Thyroid gland (tissue), 4 donors: ENCODE results near the gene CLCNKA. TPM values are rescaled to one million over a fixed set of nuclear protein-coding genes. Genes with fewer than 3 reads are reported as not detected.
A peak's percentile ranks its signal among the peaks of the same experiment; 100 is the strongest.

Experiments
- DNase-seq, 2 donors: peaks; one replicate each; pipeline ENCODE4 v3.0.0-alpha.2; 2019
- H3K27ac ChIP-seq, 3 donors: fragments of 200-600 bp; sonication (generic); 1 replicate in 2 of 3; 2 replicates in 1 of 3; pipeline ENCODE4 v1.5.1; 2016 to 2019; ENCODE audit warnings: mild to moderate bottlenecking in 1 of 3, moderate library complexity in 1 of 3
- H3K27me3 ChIP-seq: fragments of 200-600 bp; sonication (generic); one replicate; pipeline ENCODE4 v1.5.1; 2019
- H3K36me3 ChIP-seq, 2 donors: fragments of 200-600 bp; sonication (generic); one replicate each; pipeline ENCODE4 v1.5.1; 2016 to 2019
- H3K4me1 ChIP-seq, 2 donors: fragments of 200-600 bp; sonication (generic); one replicate each; pipeline ENCODE4 v1.5.1; 2017 to 2019
- H3K4me3 ChIP-seq, 3 donors: fragments of 200-600 bp; sonication (generic); replicated peaks in 1 of 3; 1 replicate in 2 of 3; 2 replicates in 1 of 3; pipeline ENCODE4 v1.5.1; 2016; ENCODE audit warnings: mild to moderate bottlenecking in 1 of 3
- H3K9me3 ChIP-seq: fragments of 200-600 bp; sonication (generic); one replicate; pipeline ENCODE4 v1.5.1; 2017
- CTCF ChIP-seq, 6 experiments: fragments of 200-600 bp in 3 of 6; fragments of 450-650 bp in 3 of 6; sonication (generic) in 3 of 6; IDR thresholded peaks; one replicate each; pipeline ENCODE4 v1.5.1; 2016 to 2019; ENCODE audit warnings: antibody characterized with exemption in 6 of 6, mild to moderate bottlenecking in 2 of 6, inconsistent platforms in 1 of 6, moderate library complexity in 1 of 6
- POLR2A ChIP-seq, 2 donors: fragments of 450-650 bp; IDR thresholded peaks; one replicate each; pipeline ENCODE4 v1.6.1; 2017; ENCODE audit warnings: antibody characterized with exemption in 2 of 2, mild to moderate bottlenecking in 2 of 2, moderate library complexity in 1 of 2
- WGBS, 2 donors: methylation state at CpG; one replicate each; pipeline ENCODE4 v1.1.5; 2017; 5-methylcytosine and 5-hydroxymethylcytosine counted together
- intact Hi-C: fragments of 100-400 bp; cut with DNase I; formaldehyde crosslinking; loops from one replicate; pipeline ENCODE4 v1.15.1; 2023
- total RNA-seq, 4 donors: library from RNA; depleted of rRNA; stranded (reverse); fragments of >200 nt; gene quantifications; one replicate each; pipeline ENCODE4 v1.2.3, GENCODE V29; 2016

The CLCNKA gene
- total RNA-seq, 4 donors from 2014 or later, result 3.9 to 27.1 (median 16.1) TPM

DNA sequence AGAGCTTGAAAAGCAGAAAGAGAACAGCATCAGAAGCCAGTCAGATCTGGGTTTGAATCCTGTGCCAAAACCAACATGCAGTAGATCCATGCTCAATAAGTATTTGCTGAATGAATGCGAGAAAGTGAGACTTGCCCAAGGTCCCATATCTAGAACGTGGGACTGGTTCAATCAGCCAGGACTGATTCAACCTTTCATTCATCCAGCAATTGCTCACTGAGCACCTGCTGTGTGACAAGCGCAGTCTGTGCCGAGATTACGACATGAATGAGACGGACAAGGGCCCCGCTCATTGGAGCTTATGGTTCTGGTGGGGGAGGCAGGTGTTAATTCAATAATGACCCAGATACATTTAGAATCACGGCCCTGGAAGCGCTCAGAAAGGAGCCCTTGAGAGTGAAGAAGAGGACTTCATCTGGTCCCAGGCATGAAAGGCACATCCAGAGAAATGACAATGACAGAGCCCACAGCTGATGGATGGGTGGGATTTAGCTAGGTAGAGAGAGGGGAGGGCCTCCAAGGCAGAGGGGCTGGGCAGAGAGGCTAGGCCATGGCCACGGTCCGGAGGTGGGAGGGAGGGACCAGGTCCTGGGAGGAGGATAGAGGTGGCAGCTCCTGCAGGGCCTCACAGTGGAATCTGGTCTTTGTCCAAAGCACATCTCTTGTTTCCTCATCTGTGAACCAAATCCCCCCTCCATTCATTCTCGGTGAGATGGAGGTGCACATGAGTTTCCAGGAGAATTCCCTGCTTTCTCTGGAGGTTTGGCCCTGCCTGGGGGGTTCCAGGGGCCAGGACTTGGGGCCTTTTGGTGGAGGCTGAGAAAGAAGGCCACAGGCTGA, 55.8 kb downstream of the CLCNKA start:
- no peak overlapping the region for H3K4me3 ChIP-seq
- WGBS, 2 donors, result 90 to 94% methylated on average over 12 of the region's 12 CpGs
- TF ChIP-seq POLR2A (IDR thresholded peaks at IDR 0.05), result no peak
- TF ChIP-seq CTCF (IDR thresholded peaks at IDR 0.05), result no peak
- H3K4me1 ChIP-seq, result peaks cover 8 to 55% of the 10 kb centered on the region in 2 donors
- H3K27ac ChIP-seq, result no peak overlapping the region
- no peaks in the 10 kb centered on the region for H3K9me3 ChIP-seq
- H3K27me3 ChIP-seq, result no peaks in the 10 kb centered on the region
- no peaks in the 10 kb centered on the region for H3K36me3 ChIP-seq
- intact Hi-C loops, result loop anchor here (2.0 to 5.0 kb wide), 2 partner anchors 111 to 285 kb away; no protein-coding TSS in a partner anchor
- DNase-seq, result no peak

GRCh38 chr1:16078925-16079656, 57.3 kb downstream of the CLCNKA start:
- Histone ChIP-seq H3K4me3 (no peak overlapping the region), H3K4me1 (peaks cover under 1 to 42% of the 10 kb centered on the region in 2 donors), H3K36me3 (no peaks in the 10 kb centered on the region), H3K9me3 (no peaks in the 10 kb centered on the region), H3K27ac (no peak overlapping the region), H3K27me3 (no peaks in the 10 kb centered on the region)
- intact Hi-C loops, result loop anchor here (5.0 kb wide), 1 partner anchor 283 kb away; no protein-coding TSS in a partner anchor
- peak; percentile 82 to 84 for DNase-seq
- 33 to 36% methylated on average over 8 to 10 of the region's 10 CpGs for WGBS, 2 donors
- TF ChIP-seq POLR2A (IDR thresholded peaks at IDR 0.05), result no peak
- TF ChIP-seq CTCF (IDR thresholded peaks at IDR 0.05), result peak; percentile 69 to 97 (median 92)

DNA sequence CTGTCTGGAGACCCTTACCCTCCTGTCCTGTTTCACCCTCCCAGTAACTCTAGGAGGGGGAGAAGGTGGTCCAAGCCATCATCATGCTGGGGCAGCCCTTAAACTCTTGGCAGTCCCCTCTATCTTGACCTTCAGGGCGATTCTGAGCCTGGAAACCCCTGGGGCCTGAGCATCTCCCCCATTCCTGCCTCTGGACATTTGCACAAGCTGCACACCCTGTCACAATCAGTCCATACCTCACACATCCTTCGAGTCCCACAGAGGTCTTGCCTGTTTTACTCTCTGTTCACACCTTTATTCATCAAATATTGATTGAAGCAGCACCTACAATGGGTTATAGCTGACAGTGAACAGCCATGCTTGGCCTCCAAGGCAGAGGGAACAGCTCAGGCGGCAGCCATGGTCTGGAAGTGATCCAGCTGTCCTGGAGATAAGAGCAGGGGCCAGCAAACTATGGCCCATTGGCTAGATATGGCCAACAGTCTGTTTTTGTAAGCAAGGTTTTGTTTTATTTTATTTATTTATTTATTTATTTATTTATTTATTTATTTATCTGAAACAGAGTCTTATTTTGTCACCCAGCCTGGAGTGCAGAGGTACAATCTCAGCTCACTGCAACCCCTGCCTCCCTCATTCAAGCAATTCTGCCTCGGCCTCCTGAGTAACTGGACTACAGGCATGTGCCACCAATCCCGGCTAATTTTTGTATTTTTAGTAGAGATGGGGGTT, 58.8 kb downstream of the CLCNKA start:
- WGBS, 2 donors, result 87 to 89% methylated on average over 5 of the region's 5 CpGs
- intact Hi-C loops, result loop anchor here (5.0 to 10.0 kb wide), 2 partner anchors 54 to 162 kb away; no protein-coding TSS in a partner anchor

DNA sequence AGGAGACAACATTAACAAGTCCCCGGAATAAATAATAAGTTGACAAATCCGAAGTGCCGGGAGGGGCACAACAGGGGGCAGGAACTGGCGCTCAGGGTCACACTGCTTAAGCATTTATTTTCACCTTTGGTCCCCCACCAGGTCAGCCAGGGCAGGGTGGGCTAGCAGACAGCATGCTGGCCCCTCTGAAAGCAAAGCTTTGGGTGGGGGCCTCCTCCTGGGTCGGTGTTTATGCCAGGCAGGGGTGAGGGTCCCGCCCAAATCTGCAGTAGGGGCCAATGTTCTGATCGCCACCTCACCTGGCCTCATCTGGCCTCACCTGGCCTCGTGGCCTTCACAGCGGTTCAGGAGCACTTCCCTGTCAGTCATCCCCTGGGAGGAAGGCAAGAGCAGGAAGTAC, 59.8 kb downstream of the CLCNKA start:
- 80 to 84% methylated on average over 9 of the region's 9 CpGs for WGBS, 2 donors
- intact Hi-C loops, result loop anchor here (5.0 to 10.0 kb wide), 2 partner anchors 53 to 161 kb away; no protein-coding TSS in a partner anchor

More for the DNA sequence above, 58.8 kb downstream of the CLCNKA start:
- Histone ChIP-seq H3K4me3 (no peak overlapping the region), H3K27ac (no peak overlapping the region), H3K4me1 (peaks cover 0 to 29% of the 10 kb centered on the region in 2 donors), H3K9me3 (no peaks in the 10 kb centered on the region), H3K27me3 (no peaks in the 10 kb centered on the region), H3K36me3 (no peaks in the 10 kb centered on the region)
- no peak for DNase-seq
- TF ChIP-seq CTCF (IDR thresholded peaks at IDR 0.05), result no peak
- TF ChIP-seq POLR2A (IDR thresholded peaks at IDR 0.05), result no peak

More for the DNA sequence above, 59.8 kb downstream of the CLCNKA start:
- Histone ChIP-seq H3K36me3 (no peaks in the 10 kb centered on the region), H3K4me1 (peaks cover 0 to 18% of the 10 kb centered on the region in 2 donors), H3K27ac (no peak overlapping the region), H3K27me3 (no peaks in the 10 kb centered on the region), H3K9me3 (no peaks in the 10 kb centered on the region), H3K4me3 (no peak overlapping the region)
- no peak for TF ChIP-seq POLR2A (IDR thresholded peaks at IDR 0.05)
- TF ChIP-seq CTCF (IDR thresholded peaks at IDR 0.05), result no peak
- DNase-seq, result no peak
